C4-2B (cell line): Measurements from ENCODE around the gene ZDHHC1.

Experiments
- CTCF ChIP-seq: fragments of 450-650 bp; conservative IDR thresholded peaks from 2 replicates; pipeline ENCODE4 v1.5.1; 2017; ENCODE audit warnings: mild to moderate bottlenecking
- ZFX ChIP-seq: fragments of 450-650 bp; IDR thresholded peaks from 2 replicates; pipeline ENCODE4 v1.6.1; 2017

- TF ChIP-seq CTCF (no peak), ZFX (no peak)
Measured at GRCh38 chr16:67394155-67395104, 21.8 kb downstream of the ZDHHC1 start.
